Measurements from ENCODE around the gene MCRIP1.
A peak's percentile ranks its signal among the peaks of the same experiment; 100 is the strongest.

Gene MCRIP1

GRCh38 chr17:81809556-81809998, 23.5 kb downstream of the MCRIP1 start:
- no peak for TF ChIP-seq SUZ12 (IDR thresholded peaks at IDR 0.05; ENCODE audit: extremely low read depth, insufficient read depth, insufficient read length)
- TF ChIP-seq ZNF274 (IDR thresholded peaks at IDR 0.05; ENCODE audit: low read depth, low read length): no peak
- TF ChIP-seq YY1 (IDR thresholded peaks at IDR 0.05; ENCODE audit: insufficient read depth, insufficient read length): no peak
- H3K4me1 ChIP-seq (ENCODE audit: insufficient read depth, insufficient read length): peaks cover 23% of the 10 kb centered on the region
- peaks cover 31% of the 10 kb centered on the region for H3K27me3 ChIP-seq (ENCODE audit: insufficient read depth, insufficient read length)

GRCh38 chr17:81808778-81809555, 24.1 kb downstream of the MCRIP1 start:
- Histone ChIP-seq H3K9me3 (ENCODE audit: insufficient read depth, low read length) (no peaks in the 10 kb centered on the region), H3K4me3 (ENCODE audit: insufficient read length, low read depth) (no peak overlapping the region), H3K27me3 (ENCODE audit: insufficient read depth, insufficient read length) (peaks cover 38% of the 10 kb centered on the region), H3K4me1 (ENCODE audit: insufficient read depth, insufficient read length) (peaks cover 19% of the 10 kb centered on the region), H3K36me3 (ENCODE audit: insufficient read depth, insufficient read length, low read length) (no peaks in the 10 kb centered on the region), H3K9ac (ENCODE audit: insufficient read length, low read depth) (no peak overlapping the region)
- TF ChIP-seq YY1 (IDR thresholded peaks at IDR 0.05; ENCODE audit: insufficient read depth, insufficient read length): no peak
- no peak for TF ChIP-seq SUZ12 (IDR thresholded peaks at IDR 0.05; ENCODE audit: extremely low read depth, insufficient read depth, insufficient read length)
- TF ChIP-seq ZNF274 (IDR thresholded peaks at IDR 0.05; ENCODE audit: low read depth, low read length): no peak
- no peak for DNase-seq (ENCODE audit: low read depth, low spot score)

More at GRCh38 chr17:81809556-81809998, 23.5 kb downstream of the MCRIP1 start:
- no peak overlapping the region for H3K4me3 ChIP-seq (ENCODE audit: insufficient read length, low read depth)
- DNase-seq (ENCODE audit: low read depth, low spot score): no peak
- no peaks in the 10 kb centered on the region for H3K36me3 ChIP-seq (ENCODE audit: insufficient read depth, insufficient read length, low read length)
- H3K9me3 ChIP-seq (ENCODE audit: insufficient read depth, low read length): no peaks in the 10 kb centered on the region
- H3K9ac ChIP-seq (ENCODE audit: insufficient read length, low read depth): peak overlapping the region; percentile 21

GRCh38 chr17:81807839-81808238, 25.3 kb downstream of the MCRIP1 start:
- DNase-seq (ENCODE audit: low read depth, low spot score): no peak
- Histone ChIP-seq H3K27me3 (ENCODE audit: insufficient read depth, insufficient read length) (peaks cover 49% of the 10 kb centered on the region), H3K4me1 (ENCODE audit: insufficient read depth, insufficient read length) (peaks cover 20% of the 10 kb centered on the region), H3K9me3 (ENCODE audit: insufficient read depth, low read length) (no peaks in the 10 kb centered on the region), H3K4me3 (ENCODE audit: insufficient read length, low read depth) (no peak overlapping the region), H3K9ac (ENCODE audit: insufficient read length, low read depth) (no peak overlapping the region), H3K36me3 (ENCODE audit: insufficient read depth, insufficient read length, low read length) (no peaks in the 10 kb centered on the region)
- TF ChIP-seq YY1 (IDR thresholded peaks at IDR 0.05; ENCODE audit: insufficient read depth, insufficient read length): no peak
- TF ChIP-seq ZNF274 (IDR thresholded peaks at IDR 0.05; ENCODE audit: low read depth, low read length): no peak
- TF ChIP-seq SUZ12 (IDR thresholded peaks at IDR 0.05; ENCODE audit: extremely low read depth, insufficient read depth, insufficient read length): no peak

- Histone ChIP-seq H3K9me3 (ENCODE audit: insufficient read depth, low read length) (no peaks in the 10 kb centered on the region), H3K4me3 (ENCODE audit: insufficient read length, low read depth) (no peak overlapping the region), H3K4me1 (ENCODE audit: insufficient read depth, insufficient read length) (peaks cover 20% of the 10 kb centered on the region), H3K36me3 (ENCODE audit: insufficient read depth, insufficient read length, low read length) (no peaks in the 10 kb centered on the region), H3K9ac (ENCODE audit: insufficient read length, low read depth) (no peak overlapping the region), H3K27me3 (ENCODE audit: insufficient read depth, insufficient read length) (peaks cover 55% of the 10 kb centered on the region)
- no peak for DNase-seq (ENCODE audit: low read depth, low spot score)
- TF ChIP-seq YY1 (IDR thresholded peaks at IDR 0.05; ENCODE audit: insufficient read depth, insufficient read length): no peak
- TF ChIP-seq SUZ12 (IDR thresholded peaks at IDR 0.05; ENCODE audit: extremely low read depth, insufficient read depth, insufficient read length): no peak
- TF ChIP-seq ZNF274 (IDR thresholded peaks at IDR 0.05; ENCODE audit: low read depth, low read length): no peak
Measured at GRCh38 chr17:81807210-81807719, 25.8 kb downstream of the MCRIP1 start.

GRCh38 chr17:81806461-81807209, 26.5 kb downstream of the MCRIP1 start:
- Histone ChIP-seq H3K4me1 (ENCODE audit: insufficient read depth, insufficient read length) (peaks cover 20% of the 10 kb centered on the region), H3K36me3 (ENCODE audit: insufficient read depth, insufficient read length, low read length) (no peaks in the 10 kb centered on the region), H3K9ac (ENCODE audit: insufficient read length, low read depth) (no peak overlapping the region), H3K4me3 (ENCODE audit: insufficient read length, low read depth) (no peak overlapping the region), H3K9me3 (ENCODE audit: insufficient read depth, low read length) (0 out of 2 replicates have a peak, but pooled peaks cover under 1% of the 10 kb centered on the region), H3K27me3 (ENCODE audit: insufficient read depth, insufficient read length) (peaks cover 61% of the 10 kb centered on the region)
- TF ChIP-seq ZNF274 (IDR thresholded peaks at IDR 0.05; ENCODE audit: low read depth, low read length) (no peak), YY1 (IDR thresholded peaks at IDR 0.05; ENCODE audit: insufficient read depth, insufficient read length) (no peak), SUZ12 (IDR thresholded peaks at IDR 0.05; ENCODE audit: extremely low read depth, insufficient read depth, insufficient read length) (no peak)
- no peak for DNase-seq (ENCODE audit: low read depth, low spot score)

GRCh38 chr17:81805707-81806460, 27.2 kb downstream of the MCRIP1 start:
- TF ChIP-seq ZNF274 (IDR thresholded peaks at IDR 0.05; ENCODE audit: low read depth, low read length) (no peak), SUZ12 (IDR thresholded peaks at IDR 0.05; ENCODE audit: extremely low read depth, insufficient read depth, insufficient read length) (no peak), YY1 (IDR thresholded peaks at IDR 0.05; ENCODE audit: insufficient read depth, insufficient read length) (no peak)
- Histone ChIP-seq H3K36me3 (ENCODE audit: insufficient read depth, insufficient read length, low read length) (no peaks in the 10 kb centered on the region), H3K4me1 (ENCODE audit: insufficient read depth, insufficient read length) (peaks cover 20% of the 10 kb centered on the region), H3K9ac (ENCODE audit: insufficient read length, low read depth) (no peak overlapping the region), H3K4me3 (ENCODE audit: insufficient read length, low read depth) (no peak overlapping the region), H3K27me3 (ENCODE audit: insufficient read depth, insufficient read length) (peaks cover 68% of the 10 kb centered on the region), H3K9me3 (ENCODE audit: insufficient read depth, low read length) (peaks cover 8% of the 10 kb centered on the region; the same call in 1 of the 2 replicates)
- no peak for DNase-seq (ENCODE audit: low read depth, low spot score)

Measured in NT2/D1 (cell line).